Neural progenitor cell (in vitro differentiated cells): ENCODE results near the gene RORB.

Experiments
- CTCF ChIP-seq: fragments of 200-600 bp; sonication (generic); IDR thresholded peaks from 2 replicates; pipeline ENCODE4 v1.5.1; 2017; ENCODE audit warnings: antibody characterized with exemption, mild to moderate bottlenecking
- EZH2 ChIP-seq: fragments of 200-600 bp; sonication (generic); IDR thresholded peaks from 2 replicates; pipeline ENCODE4 v1.6.1; 2017; ENCODE audit warnings: antibody characterized with exemption, mild to moderate bottlenecking, moderate library complexity
- EZH2phosphoT487 ChIP-seq: fragments of 200-600 bp; sonication (generic); IDR thresholded peaks from 2 replicates; pipeline ENCODE4 v1.6.1; 2017; ENCODE audit warnings: antibody characterized with exemption

DNA sequence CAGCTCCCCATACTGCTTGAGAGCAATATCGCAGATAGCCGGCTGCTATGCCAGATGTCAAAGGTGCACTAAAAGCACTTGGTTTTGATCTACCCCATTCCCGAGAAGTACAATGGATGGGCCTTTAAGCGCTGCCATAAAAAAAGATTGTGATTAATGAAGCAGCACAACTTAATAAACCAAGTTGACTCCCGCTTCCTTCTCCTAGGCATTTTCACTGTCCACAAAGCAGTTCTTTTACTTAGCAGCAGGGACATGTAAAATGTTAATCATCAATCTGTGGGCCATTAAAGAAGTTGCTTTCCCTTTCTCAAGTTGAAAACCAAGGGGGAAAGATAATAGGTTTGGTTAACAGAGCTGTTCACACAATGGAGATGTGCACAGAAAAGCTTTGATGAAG lies 214.2 kb downstream of the RORB start:
- TF ChIP-seq CTCF (no peak), EZH2phosphoT487 (no peak), EZH2 (no peak)
